Measurements from ENCODE around the gene LRRK2. TPM values are rescaled to one million over a fixed set of nuclear protein-coding genes. Genes with fewer than 3 reads are reported as not detected.

The LRRK2 gene
- polyA plus RNA-seq (ENCODE audit: insufficient read length in 4 of 4) = 10 to 100 TPM; 20.5 to 45.1 (median 40.5) TPM

DNA sequence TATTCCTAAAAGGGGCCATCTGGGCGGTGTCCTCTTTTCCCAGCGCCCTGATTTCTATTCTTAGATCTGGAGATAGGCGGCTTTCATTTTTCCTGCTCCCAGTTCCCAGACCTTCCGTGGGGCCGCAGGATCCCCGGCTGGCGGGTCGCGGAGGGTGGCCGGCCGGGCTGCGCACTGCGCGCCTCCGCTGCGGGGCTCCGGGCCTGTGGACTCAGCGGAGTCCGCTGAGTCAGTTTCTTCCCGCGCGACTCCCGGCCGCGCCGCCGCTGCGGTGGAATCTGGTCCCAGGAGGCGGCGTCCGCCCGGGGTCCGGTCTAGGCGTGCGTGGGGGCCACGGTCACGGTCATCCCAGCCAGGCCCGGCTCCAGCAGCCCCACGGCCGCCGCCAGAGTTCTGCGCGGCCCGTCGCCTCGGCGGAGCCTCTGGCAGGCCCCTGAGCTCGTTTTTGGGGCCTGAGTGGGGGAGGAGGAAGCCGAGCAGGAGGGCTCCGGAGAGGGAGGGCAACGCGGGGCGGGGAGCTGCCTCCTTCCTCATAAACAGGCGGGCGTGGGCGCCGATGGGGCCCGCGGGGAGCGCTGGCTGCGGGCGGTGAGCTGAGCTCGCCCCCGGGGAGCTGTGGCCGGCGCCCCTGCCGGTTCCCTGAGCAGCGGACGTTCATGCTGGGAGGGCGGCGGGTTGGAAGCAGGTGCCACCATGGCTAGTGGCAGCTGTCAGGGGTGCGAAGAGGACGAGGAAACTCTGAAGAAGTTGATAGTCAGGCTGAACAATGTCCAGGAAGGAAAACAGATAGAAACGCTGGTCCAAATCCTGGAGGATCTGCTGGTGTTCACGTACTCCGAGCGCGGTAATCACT, at the start of gene LRRK2:
Gene LRRK2 (plus strand): TSS at position 559 of the 853 bp plus-strand sequence. CDS start 135 bp downstream, at position 694.
- peak in 1 of 4 donors; percentile 54 for DNase-seq (ENCODE audit: low read depth in 4 of 4, low spot score in 3 of 4)

DNA sequence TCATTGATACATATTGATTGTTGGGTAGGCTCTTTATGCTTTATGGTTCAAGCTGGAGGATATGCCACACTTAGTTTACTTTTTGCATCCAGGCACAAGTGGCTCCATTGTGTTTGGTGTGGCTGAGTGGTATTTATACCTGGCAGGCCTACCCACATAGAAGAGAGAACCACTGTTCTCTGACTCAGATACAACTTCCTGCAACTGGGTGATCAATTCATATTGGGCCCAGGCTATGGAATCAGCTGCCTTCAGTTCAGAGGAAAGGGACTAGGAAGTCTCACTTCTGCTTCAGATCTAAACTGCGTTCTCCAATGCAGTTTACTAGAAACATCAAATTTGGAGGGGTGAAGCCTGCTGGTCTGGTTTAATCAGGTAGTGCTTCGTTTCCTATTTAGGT, 49.8 kb upstream of the LRRK2 start:
- DNase-seq (ENCODE audit: low read depth in 4 of 4, low spot score in 3 of 4) = no peak

DNA sequence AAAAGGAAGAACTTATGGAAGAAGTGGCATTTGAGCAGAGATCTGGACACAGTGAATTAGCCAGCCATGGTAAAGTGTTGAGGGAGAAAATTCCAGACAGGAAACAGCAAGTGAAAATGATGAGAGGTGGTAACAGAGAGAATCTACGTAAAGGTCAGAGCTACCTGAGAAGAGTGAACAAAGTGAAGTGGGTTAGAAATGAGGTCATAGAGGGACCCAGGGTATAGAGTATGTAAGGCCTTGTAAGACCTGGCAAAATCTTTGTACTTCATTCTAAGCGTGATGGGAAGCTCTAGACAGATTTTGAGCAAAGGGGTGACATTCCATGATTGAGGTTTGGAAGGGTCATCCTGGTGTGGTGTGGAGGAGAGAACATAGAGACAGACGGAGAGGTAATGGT, 49.3 kb upstream of the LRRK2 start:
- no peak for DNase-seq (ENCODE audit: low read depth in 4 of 4, low spot score in 3 of 4)

- DNase-seq (ENCODE audit: low read depth in 4 of 4, low spot score in 3 of 4) = no peak
Observed at GRCh38 chr12:40178701-40179100, 46.1 kb upstream of the LRRK2 start.

GRCh38 chr12:40181490-40181889, 43.3 kb upstream of the LRRK2 start:
- no peak for DNase-seq (ENCODE audit: low read depth in 4 of 4, low spot score in 3 of 4)

- DNase-seq (ENCODE audit: low read depth in 4 of 4, low spot score in 3 of 4) = no peak
Observed at GRCh38 chr12:40183715-40184114, 41.1 kb upstream of the LRRK2 start.

DNA sequence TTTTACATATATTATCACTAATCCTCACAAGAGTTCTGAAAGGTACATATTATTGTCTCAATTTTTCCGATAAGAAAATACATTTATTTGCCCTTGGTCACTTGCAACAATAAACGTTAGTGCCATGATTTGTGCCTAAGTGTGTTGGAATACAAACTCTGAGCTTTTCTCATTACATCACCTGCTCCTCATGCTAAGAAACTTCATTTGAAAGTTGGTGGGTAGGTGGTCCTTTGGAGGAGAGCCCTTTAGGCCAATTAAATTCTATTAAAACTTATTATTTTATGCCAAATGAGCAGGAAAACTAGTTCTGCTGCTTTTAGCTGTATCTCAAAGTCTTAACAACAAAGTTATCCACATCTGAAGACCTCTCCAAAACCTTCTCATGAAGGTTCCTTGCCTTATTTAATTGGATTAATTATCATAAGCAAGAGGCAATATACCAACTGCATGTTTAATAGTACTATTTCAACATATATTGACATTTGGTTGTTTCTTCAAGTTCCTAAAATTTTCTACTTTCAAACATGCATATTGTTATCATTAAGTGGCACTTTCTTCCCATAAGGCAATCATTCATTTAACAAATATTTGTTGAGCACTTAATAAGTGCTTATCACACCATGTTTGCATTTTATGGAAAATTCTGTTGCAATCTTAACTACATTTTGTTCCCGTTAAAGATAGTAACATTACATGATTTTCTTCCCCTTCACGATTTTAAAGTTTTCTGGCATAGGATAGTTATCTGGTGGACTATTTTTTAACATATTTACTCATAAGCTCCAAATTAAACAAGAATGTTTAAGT, 40.1 kb upstream of the LRRK2 start:
- DNase-seq (ENCODE audit: low read depth in 4 of 4, low spot score in 3 of 4) = no peak

- no peak for DNase-seq (ENCODE audit: low read depth in 4 of 4, low spot score in 3 of 4)
Observed at GRCh38 chr12:40185303-40185693, 39.5 kb upstream of the LRRK2 start.

- DNase-seq (ENCODE audit: low read depth in 4 of 4, low spot score in 3 of 4) = no peak
Observed at GRCh38 chr12:40188558-40189320, 36.1 kb upstream of the LRRK2 start.

DNA sequence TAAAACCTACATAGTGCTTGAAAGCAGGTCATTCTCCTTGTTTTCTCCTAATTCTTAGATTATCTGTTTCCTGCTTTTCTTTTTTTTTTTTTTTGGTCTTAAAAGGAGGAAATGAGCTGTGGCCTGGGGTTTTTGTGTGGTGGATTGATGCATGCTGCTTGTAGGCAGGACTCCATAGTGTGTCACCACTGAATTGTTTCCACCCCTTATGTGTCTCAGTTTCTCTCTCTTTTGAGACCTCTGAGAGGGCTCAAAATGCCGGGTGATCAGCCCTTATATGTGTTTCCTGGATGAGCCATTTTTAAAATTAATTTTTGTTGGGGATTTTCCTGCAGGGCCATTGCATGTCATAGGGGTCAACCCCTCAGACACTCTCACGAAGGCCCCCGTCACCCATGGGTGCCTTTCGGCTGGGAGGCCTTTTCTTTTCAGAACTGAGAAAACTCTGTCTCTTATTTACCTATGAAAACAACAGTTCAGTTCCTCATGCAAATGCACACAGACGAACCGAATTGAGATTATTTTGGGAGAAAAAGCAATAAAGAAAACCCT, 32.0 kb upstream of the LRRK2 start:
- no peak for DNase-seq (ENCODE audit: low read depth in 4 of 4, low spot score in 3 of 4)

DNA sequence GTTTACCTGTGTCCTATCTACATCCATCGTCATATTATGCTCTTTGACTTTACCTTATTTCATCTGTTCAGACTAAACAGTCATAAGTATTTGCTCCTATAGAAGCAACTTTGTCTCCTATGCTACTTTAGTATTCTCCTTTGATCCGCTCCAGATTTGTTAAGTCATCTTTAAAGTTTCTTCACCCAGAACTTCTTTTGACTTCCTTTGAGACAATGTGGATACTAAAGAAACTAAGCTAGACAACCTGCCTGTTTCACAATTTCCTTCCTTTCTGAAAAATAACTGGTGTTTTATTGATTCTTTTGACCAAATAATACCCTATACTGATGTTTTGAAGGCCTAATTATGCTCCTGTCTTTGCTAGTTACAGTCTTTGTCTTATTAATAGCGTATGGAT, 30.0 kb upstream of the LRRK2 start:
- no peak for DNase-seq (ENCODE audit: low read depth in 4 of 4, low spot score in 3 of 4)

DNA sequence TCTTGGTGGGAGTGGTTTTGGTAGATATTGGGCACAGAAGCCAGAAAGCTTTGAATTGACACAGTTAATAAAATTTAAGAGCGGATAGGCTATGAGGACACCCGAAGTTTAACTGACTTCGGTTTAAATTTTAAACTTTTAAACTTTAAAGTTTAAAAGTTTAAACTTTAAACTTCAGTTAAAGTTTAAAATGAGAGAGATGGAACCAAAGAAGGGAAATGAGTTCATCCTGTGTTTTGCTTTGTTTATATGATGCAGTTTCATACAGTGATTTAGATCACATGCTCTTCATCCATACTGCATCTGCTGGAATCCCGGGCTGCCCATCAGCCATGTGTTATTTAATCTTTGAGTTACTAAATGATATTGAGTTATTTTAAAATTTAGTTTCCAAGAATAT, 27.2 kb upstream of the LRRK2 start:
- no peak for DNase-seq (ENCODE audit: low read depth in 4 of 4, low spot score in 3 of 4)

DNA sequence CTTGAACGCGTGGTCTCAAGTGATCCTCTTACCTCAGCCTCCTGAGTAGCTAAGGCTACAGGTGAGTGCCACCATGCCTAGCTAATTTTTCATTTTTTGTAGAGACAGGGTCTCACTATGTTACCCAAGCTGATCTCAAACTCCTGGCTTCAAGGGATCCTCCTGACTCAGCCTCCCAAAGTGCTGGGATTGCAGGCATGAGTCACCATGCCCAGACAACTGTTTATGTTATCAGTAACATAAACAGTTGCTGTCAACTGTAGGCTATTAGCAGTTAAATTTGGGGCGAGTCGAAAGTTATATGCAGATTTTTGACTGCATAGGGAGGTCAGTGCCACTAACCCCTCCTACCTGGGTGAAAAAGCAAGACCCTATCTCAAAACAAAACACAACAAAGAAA, 26.2 kb upstream of the LRRK2 start:
- no peak for DNase-seq (ENCODE audit: low read depth in 4 of 4, low spot score in 3 of 4)

DNA sequence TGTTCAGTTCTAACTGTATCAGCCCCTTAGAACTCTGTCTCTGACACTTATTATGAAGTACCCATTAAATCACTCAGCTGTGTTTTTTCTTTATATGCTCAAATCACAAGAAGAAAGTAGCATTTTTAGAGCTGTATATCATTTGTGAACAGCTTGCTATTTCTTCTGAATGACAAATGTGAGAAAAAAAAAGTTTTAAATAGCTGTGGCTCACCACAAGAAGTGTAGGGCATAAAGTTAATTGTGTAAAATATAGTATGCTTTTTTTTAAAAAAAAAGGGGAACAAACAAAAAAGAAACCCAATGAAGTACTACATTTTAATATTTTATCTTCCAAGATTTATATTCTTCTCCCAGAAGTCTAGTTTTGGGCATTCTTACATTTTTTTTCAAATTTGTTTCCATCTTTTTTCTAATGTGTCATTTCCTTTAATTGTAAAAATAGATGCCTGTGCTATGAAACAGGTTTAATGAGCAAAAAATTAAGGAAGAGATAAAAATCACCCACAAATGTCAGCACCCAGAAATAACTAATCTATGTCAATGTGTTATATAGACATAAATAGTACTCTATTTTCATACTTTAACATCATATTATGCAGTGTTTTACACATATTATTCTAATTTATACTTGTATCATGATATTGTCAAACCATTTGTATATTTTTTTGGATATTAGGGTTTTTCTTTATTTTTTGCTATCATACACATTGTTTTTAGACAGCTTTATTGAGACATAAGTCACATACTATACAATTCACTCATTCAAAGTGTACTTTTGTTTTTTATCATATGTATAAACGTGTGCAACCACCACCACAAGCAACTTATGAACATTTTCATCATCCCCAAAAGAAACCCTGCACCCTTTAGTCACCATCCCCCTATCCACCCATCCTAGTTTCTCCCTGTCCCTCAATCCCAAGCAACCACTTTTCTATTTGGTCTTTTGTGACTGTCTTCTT, 22.4 kb upstream of the LRRK2 start:
- DNase-seq (ENCODE audit: low read depth in 4 of 4, low spot score in 3 of 4) = no peak

DNA sequence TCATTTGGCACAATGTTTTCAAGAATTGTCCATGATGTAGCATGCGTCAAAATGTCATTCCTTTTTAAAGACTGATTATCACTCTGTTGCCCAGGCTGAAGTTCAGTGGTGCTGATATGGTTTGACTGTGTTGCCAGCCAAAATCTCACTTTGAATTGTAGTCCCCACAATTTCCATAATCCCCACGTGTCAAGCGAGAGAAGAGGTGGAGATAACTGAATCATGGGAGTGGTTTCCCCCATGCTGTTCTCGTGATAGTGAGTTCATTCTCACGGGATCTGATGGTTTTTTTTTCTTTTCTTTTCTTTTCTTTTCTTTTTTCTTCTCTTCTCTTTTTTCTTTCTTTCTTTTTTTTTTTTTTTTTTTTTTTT, 21.8 kb upstream of the LRRK2 start:
- DNase-seq (ENCODE audit: low read depth in 4 of 4, low spot score in 3 of 4) = no peak

GRCh38 chr12:40204337-40204736, 20.5 kb upstream of the LRRK2 start:
- DNase-seq (ENCODE audit: low read depth in 4 of 4, low spot score in 3 of 4) = no peak

DNA sequence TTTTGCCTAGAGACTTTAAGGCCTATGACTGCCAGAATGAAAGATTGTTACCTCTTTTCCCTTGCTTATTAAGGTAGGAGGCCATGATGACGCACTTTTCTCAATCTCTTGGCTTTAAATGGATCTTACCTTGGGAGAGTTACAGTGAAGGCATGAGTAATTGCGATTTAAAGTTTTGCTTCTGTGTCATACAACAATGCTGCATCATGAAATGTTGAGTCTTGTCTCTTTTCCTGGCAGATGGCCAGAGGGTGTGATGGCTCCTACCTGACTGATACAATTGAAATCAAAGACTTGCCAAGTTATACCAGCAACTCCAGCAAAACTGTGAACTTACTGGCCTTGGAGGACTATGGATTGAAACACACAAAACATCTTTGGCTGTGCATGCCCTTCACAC, 17.2 kb upstream of the LRRK2 start:
- no peak for DNase-seq (ENCODE audit: low read depth in 4 of 4, low spot score in 3 of 4)

GRCh38 chr12:40208707-40209446, 15.9 kb upstream of the LRRK2 start:
- no peak for DNase-seq (ENCODE audit: low read depth in 4 of 4, low spot score in 3 of 4)

DNA sequence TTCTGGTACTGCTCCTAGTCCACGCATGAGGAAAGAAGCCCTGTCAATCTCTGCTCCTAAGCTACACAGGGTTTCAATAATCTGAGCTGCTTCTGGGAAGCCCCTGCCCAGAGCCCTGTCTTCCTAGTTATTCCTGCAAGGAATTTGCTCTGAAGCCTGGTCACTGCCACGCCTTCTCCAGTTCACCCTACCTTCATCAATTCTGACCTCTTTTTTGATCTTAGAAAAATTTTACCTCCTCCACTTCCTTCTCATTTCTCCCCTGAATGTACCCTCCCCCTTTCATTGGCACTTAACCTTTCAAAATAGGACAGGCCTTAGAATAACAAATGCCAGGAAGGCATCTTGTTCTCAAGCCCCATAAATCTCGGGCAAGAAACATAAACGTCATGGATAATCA, 14.9 kb upstream of the LRRK2 start:
- no peak for DNase-seq (ENCODE audit: low read depth in 4 of 4, low spot score in 3 of 4)
